ENCODE measurements around the gene C1QA. TPM values are rescaled to one million over a fixed set of nuclear protein-coding genes. Genes with fewer than 3 reads are reported as not detected.

Gene C1QA
- total RNA-seq, 1 experiment from 2014 or later = not detected

DNA sequence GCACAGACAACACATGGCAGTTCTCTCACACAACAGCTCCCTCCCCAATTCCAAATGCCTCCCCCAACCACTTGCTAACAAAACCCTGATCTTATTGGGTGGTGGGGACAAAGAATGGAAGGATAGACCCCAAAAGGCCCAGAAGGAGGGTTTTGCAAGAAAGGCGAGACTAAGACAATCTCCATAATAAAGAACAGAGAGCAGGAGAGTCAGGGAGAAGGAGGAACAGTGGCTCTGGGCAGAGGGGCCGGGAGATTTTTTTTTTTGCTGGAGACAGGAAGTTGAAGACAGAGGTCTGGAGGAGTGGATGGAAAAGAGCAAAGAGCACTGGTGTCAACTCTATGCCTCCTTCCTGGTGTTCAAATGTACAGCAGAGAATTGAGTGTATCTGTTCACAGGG is 6.5 kb upstream of the C1QA start:
- BruUV-seq (replicated peaks) = no TSS peak

DNA sequence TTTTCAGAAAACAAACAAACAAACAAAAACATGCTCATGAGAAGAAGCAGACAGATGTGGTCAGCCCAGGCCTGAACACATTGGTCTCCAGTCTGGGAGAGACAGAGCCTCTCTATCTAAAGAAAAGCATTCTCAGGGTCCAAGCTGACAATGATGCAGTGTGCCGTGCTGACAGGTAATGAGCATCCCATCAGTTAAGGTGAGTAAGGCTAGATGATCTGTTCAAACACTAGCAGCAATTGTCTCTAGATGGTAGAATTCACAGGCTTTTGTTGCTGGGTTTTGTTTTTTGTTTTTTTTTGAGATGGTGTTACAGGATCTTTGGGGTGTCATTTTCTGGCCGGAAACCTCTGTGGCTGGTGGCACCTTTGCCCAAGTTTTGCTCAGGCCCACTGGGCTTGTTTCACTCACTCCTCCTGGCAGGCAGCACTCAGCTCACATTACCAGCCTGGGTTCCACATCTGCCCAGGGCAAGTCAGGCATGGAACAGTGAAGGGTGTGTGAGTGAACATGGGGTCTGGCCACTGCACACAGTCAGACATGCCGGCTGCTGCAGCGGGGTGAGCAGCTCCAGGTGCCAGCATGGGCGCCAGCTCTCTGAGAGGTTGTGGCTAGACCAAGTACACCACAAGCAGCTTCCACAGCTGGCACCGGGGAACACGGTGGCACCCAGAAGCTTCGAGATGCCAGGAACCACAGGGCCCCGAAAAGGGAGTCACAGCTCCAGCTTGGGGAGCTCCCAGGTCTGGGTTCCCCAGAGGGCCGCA is 2.5 kb upstream of the C1QA start:
- H3K4me3 ChIP-seq = no peak overlapping the region
- DNase-seq = no peak
- no peaks in the 10 kb centered on the region for H3K9me2 ChIP-seq (ENCODE audit: insufficient read depth)
- H3K4me2 ChIP-seq = no peak overlapping the region
- H3K27ac ChIP-seq = no peak overlapping the region
- TF ChIP-seq, protein P1, sequence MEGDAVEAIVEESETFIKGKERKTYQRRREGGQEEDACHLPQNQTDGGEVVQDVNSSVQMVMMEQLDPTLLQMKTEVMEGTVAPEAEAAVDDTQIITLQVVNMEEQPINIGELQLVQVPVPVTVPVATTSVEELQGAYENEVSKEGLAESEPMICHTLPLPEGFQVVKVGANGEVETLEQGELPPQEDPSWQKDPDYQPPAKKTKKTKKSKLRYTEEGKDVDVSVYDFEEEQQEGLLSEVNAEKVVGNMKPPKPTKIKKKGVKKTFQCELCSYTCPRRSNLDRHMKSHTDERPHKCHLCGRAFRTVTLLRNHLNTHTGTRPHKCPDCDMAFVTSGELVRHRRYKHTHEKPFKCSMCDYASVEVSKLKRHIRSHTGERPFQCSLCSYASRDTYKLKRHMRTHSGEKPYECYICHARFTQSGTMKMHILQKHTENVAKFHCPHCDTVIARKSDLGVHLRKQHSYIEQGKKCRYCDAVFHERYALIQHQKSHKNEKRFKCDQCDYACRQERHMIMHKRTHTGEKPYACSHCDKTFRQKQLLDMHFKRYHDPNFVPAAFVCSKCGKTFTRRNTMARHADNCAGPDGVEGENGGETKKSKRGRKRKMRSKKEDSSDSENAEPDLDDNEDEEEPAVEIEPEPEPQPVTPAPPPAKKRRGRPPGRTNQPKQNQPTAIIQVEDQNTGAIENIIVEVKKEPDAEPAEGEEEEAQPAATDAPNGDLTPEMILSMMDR (conservative IDR thresholded peaks at IDR 0.05) = no peak
- no peak for TF ChIP-seq EZH2 (IDR thresholded peaks at IDR 0.05; ENCODE audit: low read depth)
- intact Hi-C loops (cut with micrococcal nuclease; ENCODE audit: unreplicated experiment) = no loop called here
- no peaks in the 10 kb centered on the region for H3K4me1 ChIP-seq (replicated peaks; ENCODE audit: insufficient read depth)
- ChIA-PET POLR2A (ENCODE audit: unreplicated experiment) (no interaction called here), CTCF (no interaction called here)
- no TSS peak for BruUV-seq (replicated peaks)
- H3K9me3 ChIP-seq (ENCODE audit: insufficient read depth, low read depth) = no peaks in the 10 kb centered on the region
- H4K20me1 ChIP-seq (ENCODE audit: insufficient read depth) = no peaks in the 10 kb centered on the region
- peaks cover 29% of the 10 kb centered on the region for H3K27me3 ChIP-seq (ENCODE audit: insufficient read depth, low read depth)
- H2AFZ ChIP-seq = no peak overlapping the region
- H3K79me2 ChIP-seq (ENCODE audit: low read depth) = no peaks in the 10 kb centered on the region
- H3F3A ChIP-seq (ENCODE audit: insufficient read depth, low read depth) = no peaks in the 10 kb centered on the region
- H3K36me3 ChIP-seq (ENCODE audit: low read depth) = no peaks in the 10 kb centered on the region

More for the DNA sequence above, 6.5 kb upstream of the C1QA start:
- H3F3A ChIP-seq (ENCODE audit: insufficient read depth, low read depth) = no peaks in the 10 kb centered on the region
- H3K4me1 ChIP-seq (replicated peaks; ENCODE audit: insufficient read depth) = no peaks in the 10 kb centered on the region
- H3K9me3 ChIP-seq (ENCODE audit: insufficient read depth, low read depth) = no peaks in the 10 kb centered on the region
- intact Hi-C loops (cut with micrococcal nuclease; ENCODE audit: unreplicated experiment) = no loop called here
- H3K4me2 ChIP-seq = no peak overlapping the region
- ChIA-PET CTCF (no interaction called here), POLR2A (ENCODE audit: unreplicated experiment) (no interaction called here)
- no peaks in the 10 kb centered on the region for H4K20me1 ChIP-seq (ENCODE audit: insufficient read depth)
- H3K27ac ChIP-seq = no peak overlapping the region
- H3K79me2 ChIP-seq (ENCODE audit: low read depth) = no peaks in the 10 kb centered on the region
- H3K4me3 ChIP-seq = no peak overlapping the region
- H3K36me3 ChIP-seq (ENCODE audit: low read depth) = no peaks in the 10 kb centered on the region
- H3K9me2 ChIP-seq (ENCODE audit: insufficient read depth) = no peaks in the 10 kb centered on the region
- peaks cover 49% of the 10 kb centered on the region for H3K27me3 ChIP-seq (ENCODE audit: insufficient read depth, low read depth)
- no peak for TF ChIP-seq EZH2 (IDR thresholded peaks at IDR 0.05; ENCODE audit: low read depth)
- TF ChIP-seq, protein P1 (conservative IDR thresholded peaks at IDR 0.05) = no peak
- no peak overlapping the region for H2AFZ ChIP-seq
- DNase-seq = no peak

DNA sequence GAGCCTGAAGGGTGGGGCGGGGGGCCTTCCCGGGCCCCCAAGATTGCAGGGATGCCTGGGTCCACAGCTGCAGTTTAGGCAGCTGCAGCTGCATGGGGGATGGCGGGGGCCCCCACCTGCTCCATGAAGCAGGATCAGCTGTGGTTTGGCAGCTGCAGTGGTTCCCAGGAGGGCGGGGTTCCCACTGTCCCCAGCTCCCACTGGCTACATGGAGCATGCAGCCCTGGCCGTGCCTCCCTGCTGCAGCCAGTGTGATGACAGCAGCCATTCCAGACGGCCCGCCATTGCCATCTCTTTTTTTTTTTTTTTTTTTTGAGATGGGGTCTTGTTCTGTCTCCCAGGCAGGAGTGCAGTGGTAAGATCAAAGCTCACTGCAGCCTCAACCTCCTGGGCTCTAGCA is 992 bp upstream of the C1QA start:
- peaks cover 24% of the 10 kb centered on the region; the same call in 1 of the 2 replicates for H3K27me3 ChIP-seq (ENCODE audit: insufficient read depth, low read depth)
- intact Hi-C loops (cut with micrococcal nuclease; ENCODE audit: unreplicated experiment) = no loop called here
- no peaks in the 10 kb centered on the region for H3K9me2 ChIP-seq (ENCODE audit: insufficient read depth)
- H3K27ac ChIP-seq = no peak overlapping the region
- H3K79me2 ChIP-seq (ENCODE audit: low read depth) = no peaks in the 10 kb centered on the region
- no peaks in the 10 kb centered on the region for H3F3A ChIP-seq (ENCODE audit: insufficient read depth, low read depth)
- no peak overlapping the region for H2AFZ ChIP-seq
- no peak for DNase-seq
- CTCF ChIA-PET = no interaction called here
- TF ChIP-seq, protein P1 (conservative IDR thresholded peaks at IDR 0.05) = no peak
- no peak for TF ChIP-seq EZH2 (IDR thresholded peaks at IDR 0.05; ENCODE audit: low read depth)
- POLR2A ChIA-PET (ENCODE audit: unreplicated experiment) = no interaction called here
- H3K9me3 ChIP-seq (ENCODE audit: insufficient read depth, low read depth) = no peaks in the 10 kb centered on the region
- no peaks in the 10 kb centered on the region for H3K4me1 ChIP-seq (replicated peaks; ENCODE audit: insufficient read depth)
- H3K4me2 ChIP-seq = no peak overlapping the region
- H3K4me3 ChIP-seq = no peak overlapping the region
- no peaks in the 10 kb centered on the region for H3K36me3 ChIP-seq (ENCODE audit: low read depth)
- no TSS peak for BruUV-seq (replicated peaks)
- H4K20me1 ChIP-seq (ENCODE audit: insufficient read depth) = no peaks in the 10 kb centered on the region
